ENCODE data around the gene PPP4R2.

- no peak for TF ChIP-seq GATA2 (IDR thresholded peaks at IDR 0.05; ENCODE audit: low read depth, low read length)
- TF ChIP-seq GATA3 (IDR thresholded peaks at IDR 0.05; ENCODE audit: low read depth, low read length): no peak
Observed at GRCh38 chr3:73094129-73094528, 97.5 kb downstream of the PPP4R2 start.

Data from SH-SY5Y (cell line).